Stimulated activated CD4-positive, alpha-beta T cell treated with anti-CD3 and anti-CD28 coated beads, Interleukin-12 subunit alpha, Interleukin-12 subunit beta, amount 100 ng/mL, for 48 hours (primary cell): ENCODE results near the gene RAP1A.

Experiments used
- DNase-seq, 3 donors: peaks; one replicate each; pipeline ENCODE4 v3.0.0-alpha.2; 2020; ENCODE audit warnings: low read depth in 2 of 3, low spot score in 1 of 3

Gene RAP1A

GRCh38 chr1:111709986-111710385 is 90.4 kb downstream of the RAP1A start:
- DNase-seq: no peak

- DNase-seq: no peak
Observed at GRCh38 chr1:111716333-111716732, 96.7 kb downstream of the RAP1A start.

- no peak for DNase-seq
Observed at GRCh38 chr1:111717450-111717849, 97.9 kb downstream of the RAP1A start.

GRCh38 chr1:111719135-111719534 is 99.5 kb downstream of the RAP1A start:
- DNase-seq: no peak

- no peak for DNase-seq
Observed at GRCh38 chr1:111719674-111720132, 100.1 kb downstream of the RAP1A start.

GRCh38 chr1:111720274-111720976 is 100.8 kb downstream of the RAP1A start:
- no peak for DNase-seq

- DNase-seq: no peak
Observed at GRCh38 chr1:111720977-111721786, 101.6 kb downstream of the RAP1A start.

GRCh38 chr1:111723091-111723806 is 103.7 kb downstream of the RAP1A start:
- no peak for DNase-seq

- no peak for DNase-seq
Observed at GRCh38 chr1:111723871-111724270, 104.3 kb downstream of the RAP1A start.

GRCh38 chr1:111725192-111725591 is 105.6 kb downstream of the RAP1A start:
- no peak for DNase-seq

- no peak for DNase-seq
Observed at GRCh38 chr1:111727056-111727455, 107.5 kb downstream of the RAP1A start.

- no peak for DNase-seq
Observed at GRCh38 chr1:111729271-111729921, 109.8 kb downstream of the RAP1A start.

GRCh38 chr1:111729946-111730681 is 110.5 kb downstream of the RAP1A start:
- DNase-seq: no peak

- no peak for DNase-seq
Observed at GRCh38 chr1:111730706-111731105, 111.1 kb downstream of the RAP1A start.

- DNase-seq: no peak
Observed at GRCh38 chr1:111731956-111732355, 112.4 kb downstream of the RAP1A start.

GRCh38 chr1:111732718-111733117 is 113.1 kb downstream of the RAP1A start:
- no peak for DNase-seq

- no peak for DNase-seq
Observed at GRCh38 chr1:111733183-111733991, 113.8 kb downstream of the RAP1A start.

- DNase-seq: no peak
Observed at GRCh38 chr1:111733992-111734341, 114.4 kb downstream of the RAP1A start.

- DNase-seq: no peak
Observed at GRCh38 chr1:111734426-111734825, 114.8 kb downstream of the RAP1A start.

- DNase-seq: no peak
Observed at GRCh38 chr1:111734856-111735255, 115.3 kb downstream of the RAP1A start.
